D341Med (cell line): ENCODE data around the gene PRRG4.
"Not testable (repeated sequence)": the region's sequence is repeated elsewhere in the genome, so short reads cannot be mapped to it uniquely, and the experiment has no call there.

Experiments
- DNase-seq: peaks from one replicate; pipeline ENCODE4 v3.0.0; 2012; ENCODE audit warnings: low spot score

Gene PRRG4

GRCh38 chr11:32885556-32885955 is 55.8 kb downstream of the PRRG4 start:
- DNase-seq, result no peak

GRCh38 chr11:32886180-32886579 is 56.5 kb downstream of the PRRG4 start:
- DNase-seq, result no peak

GRCh38 chr11:32887707-32888383 is 58.1 kb downstream of the PRRG4 start:
- not testable (repeated sequence) for DNase-seq

GRCh38 chr11:32888384-32888710 is 58.6 kb downstream of the PRRG4 start:
- not testable (repeated sequence) for DNase-seq

GRCh38 chr11:32888805-32889204 is 59.1 kb downstream of the PRRG4 start:
- DNase-seq, result no peak

GRCh38 chr11:32890843-32891656 is 61.3 kb downstream of the PRRG4 start:
- no peak for DNase-seq

GRCh38 chr11:32891657-32892354 is 62.1 kb downstream of the PRRG4 start:
- no peak for DNase-seq

GRCh38 chr11:32892355-32893092 is 62.8 kb downstream of the PRRG4 start, which contains the start of gene QSER1:
TSS of gene QSER1 (plus strand) at chr11:32892811. CDS start at chr11:32893126, 315 bp downstream.
- peak; percentile 93 for DNase-seq

GRCh38 chr11:32893093-32893342 is 63.3 kb downstream of the PRRG4 start:
- no peak for DNase-seq

- peak; percentile 75 for DNase-seq
Measured at GRCh38 chr11:32893343-32894148, 63.8 kb downstream of the PRRG4 start.

GRCh38 chr11:32894149-32894827 is 64.6 kb downstream of the PRRG4 start:
- peak; percentile 72 for DNase-seq

GRCh38 chr11:32894921-32895320 is 65.2 kb downstream of the PRRG4 start:
- DNase-seq, result no peak

GRCh38 chr11:32895471-32895870 is 65.7 kb downstream of the PRRG4 start:
- DNase-seq, result peak; percentile 24

GRCh38 chr11:32897103-32897502 is 67.4 kb downstream of the PRRG4 start:
- DNase-seq, result no peak

GRCh38 chr11:32899438-32899837 is 69.7 kb downstream of the PRRG4 start:
- no peak for DNase-seq

- no peak for DNase-seq
Measured at GRCh38 chr11:32902089-32902665, 72.5 kb downstream of the PRRG4 start.

- DNase-seq, result no peak
Measured at GRCh38 chr11:32905028-32905667, 75.4 kb downstream of the PRRG4 start.
